ENCODE measurements around the gene CNOT2. TPM values are rescaled to one million over a fixed set of nuclear protein-coding genes. Genes with fewer than 3 reads are reported as not detected.
A peak's percentile ranks its signal among the peaks of the same experiment; 100 is the strongest.

Gene CNOT2
- total RNA-seq, 4 donors from 2014 or later = 64.1 to 107 (median 71.6) TPM

- Histone ChIP-seq H3K36me3 (no peaks in the 10 kb centered on the region), H3K27me3 (no peaks in the 10 kb centered on the region), H3K4me1 (peaks cover 60 to 61% of the 10 kb centered on the region in 2 donors), H3K4me3 (no peak overlapping the region), H3K9me3 (no peaks in the 10 kb centered on the region), H3K27ac (no peak overlapping the region)
- TF ChIP-seq, protein P1, sequence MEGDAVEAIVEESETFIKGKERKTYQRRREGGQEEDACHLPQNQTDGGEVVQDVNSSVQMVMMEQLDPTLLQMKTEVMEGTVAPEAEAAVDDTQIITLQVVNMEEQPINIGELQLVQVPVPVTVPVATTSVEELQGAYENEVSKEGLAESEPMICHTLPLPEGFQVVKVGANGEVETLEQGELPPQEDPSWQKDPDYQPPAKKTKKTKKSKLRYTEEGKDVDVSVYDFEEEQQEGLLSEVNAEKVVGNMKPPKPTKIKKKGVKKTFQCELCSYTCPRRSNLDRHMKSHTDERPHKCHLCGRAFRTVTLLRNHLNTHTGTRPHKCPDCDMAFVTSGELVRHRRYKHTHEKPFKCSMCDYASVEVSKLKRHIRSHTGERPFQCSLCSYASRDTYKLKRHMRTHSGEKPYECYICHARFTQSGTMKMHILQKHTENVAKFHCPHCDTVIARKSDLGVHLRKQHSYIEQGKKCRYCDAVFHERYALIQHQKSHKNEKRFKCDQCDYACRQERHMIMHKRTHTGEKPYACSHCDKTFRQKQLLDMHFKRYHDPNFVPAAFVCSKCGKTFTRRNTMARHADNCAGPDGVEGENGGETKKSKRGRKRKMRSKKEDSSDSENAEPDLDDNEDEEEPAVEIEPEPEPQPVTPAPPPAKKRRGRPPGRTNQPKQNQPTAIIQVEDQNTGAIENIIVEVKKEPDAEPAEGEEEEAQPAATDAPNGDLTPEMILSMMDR (IDR thresholded peaks at IDR 0.05 in 4 of 5, conservative IDR thresholded peaks at IDR 0.05 in 1 of 5) = no peak
- no peak for TF ChIP-seq POLR2A (IDR thresholded peaks at IDR 0.05)
- in situ Hi-C loops (cut with MboI; ENCODE audit: low sequenced_read_pairs in 4 of 4) = loop anchor here in 1 of 4 donors (10.0 kb wide), 1 partner anchor 99 kb away; no protein-coding TSS in a partner anchor
- ATAC-seq = no peak
- DNase-seq = no peak
- intact Hi-C loops (cut with DNase I; ENCODE audit: low total_unique reads) = no loop called here
Measured at GRCh38 chr12:70255311-70255710, 12.1 kb downstream of the CNOT2 start.

DNA sequence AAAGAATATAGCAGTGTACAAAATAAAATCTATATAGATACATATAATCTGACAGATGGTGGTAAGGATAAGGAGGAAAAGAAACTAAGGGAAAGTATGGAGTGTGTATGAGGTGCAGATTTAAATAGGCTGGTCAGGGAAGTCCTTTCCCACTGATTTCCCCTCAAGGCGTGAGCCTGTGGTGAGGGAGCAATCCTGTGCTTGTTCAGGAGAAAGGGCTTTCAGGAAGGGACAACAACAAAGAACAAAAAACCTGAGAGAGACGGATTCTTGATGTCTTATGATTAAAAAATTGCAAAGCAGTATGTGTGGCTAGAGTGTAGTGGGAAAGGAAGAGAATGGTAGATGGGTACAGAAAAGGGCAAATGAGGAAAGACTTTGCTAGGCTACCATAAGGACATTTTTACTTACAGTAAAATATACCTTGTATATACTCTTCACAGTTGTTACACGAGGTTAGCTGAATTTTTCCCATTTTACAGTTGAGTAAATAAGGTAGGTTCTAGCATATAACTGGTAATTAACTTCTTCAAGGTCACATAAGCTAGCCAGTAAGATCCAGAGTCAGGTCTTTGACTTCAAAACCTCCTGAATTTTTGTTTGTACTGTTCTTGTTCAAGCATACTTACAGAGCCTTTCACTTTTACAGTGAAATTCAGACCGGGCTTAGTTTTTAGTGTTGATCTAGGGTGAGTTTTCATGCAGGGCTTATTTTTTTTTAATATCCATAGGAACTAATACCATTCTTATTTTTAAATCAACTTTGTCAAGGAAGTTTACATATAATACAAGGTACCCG, 15.6 kb downstream of the CNOT2 start:
- H3K4me1 ChIP-seq = peaks cover 45 to 56% of the 10 kb centered on the region in 2 donors
- no peak for ATAC-seq
- in situ Hi-C loops (cut with MboI; ENCODE audit: low sequenced_read_pairs in 4 of 4) = loop anchor here in 1 of 4 donors (10.0 kb wide), 1 partner anchor 96 kb away; no protein-coding TSS in a partner anchor
- H3K4me3 ChIP-seq = no peak overlapping the region
- H3K9me3 ChIP-seq = no peaks in the 10 kb centered on the region
- peak overlapping the region in 1 of 4 donors; percentile 5 for H3K27ac ChIP-seq
- no peak for DNase-seq
- no peak for TF ChIP-seq POLR2A (IDR thresholded peaks at IDR 0.05)
- TF ChIP-seq, protein P1 (IDR thresholded peaks at IDR 0.05 in 4 of 5, conservative IDR thresholded peaks at IDR 0.05 in 1 of 5) = no peak
- intact Hi-C loops (cut with DNase I; ENCODE audit: low total_unique reads) = no loop called here
- H3K27me3 ChIP-seq = no peaks in the 10 kb centered on the region
- H3K36me3 ChIP-seq = no peaks in the 10 kb centered on the region

GRCh38 chr12:70260646-70261045, 17.4 kb downstream of the CNOT2 start:
- ATAC-seq = no peak
- DNase-seq = no peak
- Histone ChIP-seq H3K27me3 (no peaks in the 10 kb centered on the region), H3K9me3 (no peaks in the 10 kb centered on the region), H3K4me3 (no peak overlapping the region), H3K4me1 (peaks cover 49 to 58% of the 10 kb centered on the region in 2 donors), H3K27ac (no peak overlapping the region), H3K36me3 (no peaks in the 10 kb centered on the region)
- TF ChIP-seq, protein P1 (IDR thresholded peaks at IDR 0.05 in 4 of 5, conservative IDR thresholded peaks at IDR 0.05 in 1 of 5) = no peak
- TF ChIP-seq POLR2A (IDR thresholded peaks at IDR 0.05) = no peak
- in situ Hi-C loops (cut with MboI; ENCODE audit: low sequenced_read_pairs in 4 of 4) (no loop called here), intact Hi-C loops (cut with DNase I; ENCODE audit: low total_unique reads) (no loop called here)

DNA sequence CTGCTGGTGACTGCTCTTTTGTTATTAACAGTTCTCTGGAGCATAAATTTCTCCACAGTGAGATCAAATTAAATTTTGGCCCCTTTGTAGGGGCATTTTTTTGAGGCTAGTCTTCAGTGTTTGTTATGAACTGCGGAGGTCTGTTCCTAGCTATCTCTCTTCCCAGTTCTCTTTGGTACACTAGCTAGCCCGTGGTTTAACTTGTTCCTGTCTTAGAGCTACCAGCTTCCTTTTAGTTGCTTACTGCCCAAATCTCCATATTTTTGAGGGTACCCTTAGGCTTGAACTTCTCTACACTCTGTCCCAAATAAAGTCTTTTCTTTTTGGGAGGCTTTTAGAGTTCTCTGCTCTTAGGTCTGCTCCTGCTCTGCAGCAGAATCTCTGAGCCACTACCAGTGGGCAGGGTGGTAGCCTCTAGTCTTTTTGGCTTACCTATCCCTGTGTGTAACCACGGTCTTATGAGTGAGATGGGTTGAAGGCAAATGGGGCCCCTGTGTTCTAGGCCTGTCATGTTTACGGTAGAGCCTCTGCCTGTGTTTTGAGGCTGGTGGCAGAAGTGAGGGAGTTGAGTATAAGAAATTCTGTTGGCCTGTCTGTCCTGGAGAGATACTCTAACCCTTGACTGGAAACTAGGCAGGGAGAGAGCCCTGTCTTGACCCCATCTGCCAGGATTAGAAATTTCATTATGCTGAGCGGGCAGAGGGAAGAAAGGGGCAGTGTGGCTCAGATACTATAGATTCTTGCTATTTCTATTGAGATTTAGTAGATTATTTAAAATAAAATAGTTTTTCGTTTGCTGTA, 21.0 kb downstream of the CNOT2 start:
- intact Hi-C loops (cut with DNase I; ENCODE audit: low total_unique reads) = no loop called here
- H3K27ac ChIP-seq = no peak overlapping the region
- H3K4me1 ChIP-seq = peaks cover 35 to 45% of the 10 kb centered on the region in 2 donors
- no peak overlapping the region for H3K4me3 ChIP-seq
- H3K27me3 ChIP-seq = no peaks in the 10 kb centered on the region
- no peaks in the 10 kb centered on the region for H3K36me3 ChIP-seq
- in situ Hi-C loops (cut with MboI; ENCODE audit: low sequenced_read_pairs in 4 of 4) = no loop called here
- no peaks in the 10 kb centered on the region for H3K9me3 ChIP-seq
- ATAC-seq (no peak), DNase-seq (no peak)
- TF ChIP-seq, protein P1 (IDR thresholded peaks at IDR 0.05 in 4 of 5, conservative IDR thresholded peaks at IDR 0.05 in 1 of 5) = no peak
- no peak for TF ChIP-seq POLR2A (IDR thresholded peaks at IDR 0.05)

All from gastrocnemius medialis (tissue), 4 donors.